Embryonic facial prominence (tissue), 1 donor: ENCODE data around the gene CHKA.
A peak's percentile ranks its signal among the peaks of the same experiment; 100 is the strongest.

Experiments used
- DNase-seq: peaks from one replicate; pipeline ENCODE4 v3.0.0-alpha.2; 2016; ENCODE audit errors: extremely low spot score

CHKA gene

DNA sequence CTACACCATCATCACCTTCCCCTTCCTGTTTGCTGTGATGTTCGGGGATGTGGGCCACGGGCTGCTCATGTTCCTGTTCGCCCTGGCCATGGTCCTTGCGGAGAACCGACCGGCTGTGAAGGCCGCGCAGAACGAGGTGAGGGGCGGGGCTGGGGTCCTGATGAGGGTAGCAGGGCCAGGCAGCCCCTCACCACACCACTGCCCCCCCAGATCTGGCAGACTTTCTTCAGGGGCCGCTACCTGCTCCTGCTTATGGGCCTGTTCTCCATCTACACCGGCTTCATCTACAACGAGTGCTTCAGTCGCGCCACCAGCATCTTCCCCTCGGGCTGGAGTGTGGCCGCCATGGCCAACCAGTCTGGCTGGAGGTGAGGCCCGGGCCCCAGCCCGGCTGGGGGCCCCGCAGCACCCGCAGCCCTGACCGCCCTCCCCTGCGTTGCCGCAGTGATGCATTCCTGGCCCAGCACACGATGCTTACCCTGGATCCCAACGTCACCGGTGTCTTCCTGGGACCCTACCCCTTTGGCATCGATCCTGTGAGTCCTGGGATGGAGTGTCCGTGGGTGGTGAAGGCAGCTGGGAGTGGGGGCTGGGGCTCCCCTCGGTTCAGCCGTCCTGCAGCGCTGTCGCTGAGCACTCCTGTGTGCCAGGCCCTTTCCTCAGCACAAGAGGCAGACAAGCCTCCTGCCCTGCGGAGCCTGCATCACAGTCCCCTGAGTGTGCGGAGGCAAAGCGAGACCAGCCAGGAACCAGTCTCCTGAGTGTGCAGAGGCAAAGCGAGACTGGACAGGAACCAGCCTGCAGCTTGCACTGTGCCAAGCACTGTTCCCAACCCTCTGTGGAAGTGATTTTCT, 73.5 kb downstream of the CHKA start:
- DNase-seq = no peak

DNA sequence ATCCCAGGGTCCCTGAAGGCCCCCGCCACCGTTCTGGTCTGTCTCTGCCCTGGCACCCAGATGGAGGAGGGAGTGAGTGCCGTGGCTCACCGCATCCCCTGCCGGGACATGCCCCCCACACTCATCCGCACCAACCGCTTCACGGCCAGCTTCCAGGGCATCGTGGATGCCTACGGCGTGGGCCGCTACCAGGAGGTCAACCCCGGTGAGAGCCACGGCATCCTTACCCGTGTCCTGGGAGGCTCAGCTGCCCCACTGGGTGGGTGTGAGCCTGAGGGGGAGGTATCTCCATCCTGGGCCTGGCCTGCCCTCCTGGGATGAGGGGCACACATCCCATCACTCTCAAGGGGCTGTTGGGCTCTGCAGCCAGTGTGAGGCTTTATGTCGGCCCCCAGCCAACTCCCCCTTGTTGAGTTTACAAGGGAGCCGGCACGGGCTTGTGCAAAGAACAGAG, 76.3 kb downstream of the CHKA start:
- DNase-seq = no peak

DNA sequence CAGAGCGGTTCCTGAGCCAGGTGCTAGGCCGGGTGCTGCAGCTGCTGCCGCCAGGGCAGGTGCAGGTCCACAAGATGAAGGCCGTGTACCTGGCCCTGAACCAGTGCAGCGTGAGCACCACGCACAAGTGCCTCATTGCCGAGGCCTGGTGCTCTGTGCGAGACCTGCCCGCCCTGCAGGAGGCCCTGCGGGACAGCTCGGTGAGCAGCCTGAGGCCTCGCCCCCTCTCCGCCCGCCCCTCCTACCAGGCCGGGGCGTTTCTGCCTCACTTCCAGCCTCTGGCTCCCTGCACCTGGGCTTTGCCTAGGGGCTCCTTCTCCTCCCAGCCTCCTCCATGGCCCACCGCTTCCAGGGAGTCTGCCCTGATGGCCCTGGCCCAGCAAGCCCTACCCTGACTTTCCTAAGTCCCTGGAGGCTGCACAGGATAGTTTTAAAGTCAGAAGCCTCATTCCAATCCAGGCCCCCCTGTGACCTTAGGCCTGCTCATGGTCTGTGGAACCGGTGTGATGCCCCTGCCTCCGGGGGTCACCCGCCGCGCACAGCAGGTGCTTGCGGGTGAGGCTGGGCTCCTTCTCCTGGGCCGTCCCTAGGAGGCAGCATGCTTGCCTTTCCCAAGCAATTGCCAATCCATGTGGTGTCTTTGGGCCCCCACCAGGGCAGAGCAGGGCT, 76.9 kb downstream of the CHKA start:
- no peak for DNase-seq

DNA sequence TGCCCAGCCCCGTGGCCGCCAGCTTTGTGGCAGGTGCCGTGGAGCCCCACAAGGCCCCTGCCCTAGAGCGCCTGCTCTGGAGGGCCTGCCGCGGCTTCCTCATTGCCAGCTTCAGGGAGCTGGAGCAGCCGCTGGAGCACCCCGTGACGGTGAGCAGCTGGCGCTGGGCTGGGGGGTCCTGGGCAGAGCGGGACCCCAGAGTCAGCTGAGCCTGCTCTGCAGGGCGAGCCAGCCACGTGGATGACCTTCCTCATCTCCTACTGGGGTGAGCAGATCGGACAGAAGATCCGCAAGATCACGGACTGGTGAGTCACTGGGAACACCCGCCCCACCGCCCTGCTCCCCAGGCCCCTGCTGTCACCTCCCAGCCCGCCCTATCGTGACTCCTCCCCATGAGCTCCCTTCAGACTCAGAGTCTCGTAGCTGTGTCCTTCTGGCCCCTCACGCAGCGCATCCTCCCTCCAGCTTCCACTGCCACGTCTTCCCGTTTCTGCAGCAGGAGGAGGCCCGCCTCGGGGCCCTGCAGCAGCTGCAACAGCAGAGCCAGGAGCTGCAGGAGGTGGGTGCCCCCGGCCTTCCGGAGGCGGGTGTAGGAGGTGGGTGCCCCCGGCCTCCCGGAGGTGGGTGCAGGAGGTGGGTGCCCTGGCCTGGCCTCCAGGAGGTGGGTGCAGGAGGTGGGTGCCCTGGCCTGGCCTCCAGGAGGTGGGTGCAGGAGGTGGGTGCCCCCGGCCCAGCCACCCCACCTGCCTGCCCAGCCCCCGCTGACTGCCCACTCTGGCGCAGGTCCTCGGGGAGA, 77.6 kb downstream of the CHKA start:
- DNase-seq = no peak

GRCh38 chr11:68043029-68043348, 78.2 kb downstream of the CHKA start:
- DNase-seq = no peak

DNA sequence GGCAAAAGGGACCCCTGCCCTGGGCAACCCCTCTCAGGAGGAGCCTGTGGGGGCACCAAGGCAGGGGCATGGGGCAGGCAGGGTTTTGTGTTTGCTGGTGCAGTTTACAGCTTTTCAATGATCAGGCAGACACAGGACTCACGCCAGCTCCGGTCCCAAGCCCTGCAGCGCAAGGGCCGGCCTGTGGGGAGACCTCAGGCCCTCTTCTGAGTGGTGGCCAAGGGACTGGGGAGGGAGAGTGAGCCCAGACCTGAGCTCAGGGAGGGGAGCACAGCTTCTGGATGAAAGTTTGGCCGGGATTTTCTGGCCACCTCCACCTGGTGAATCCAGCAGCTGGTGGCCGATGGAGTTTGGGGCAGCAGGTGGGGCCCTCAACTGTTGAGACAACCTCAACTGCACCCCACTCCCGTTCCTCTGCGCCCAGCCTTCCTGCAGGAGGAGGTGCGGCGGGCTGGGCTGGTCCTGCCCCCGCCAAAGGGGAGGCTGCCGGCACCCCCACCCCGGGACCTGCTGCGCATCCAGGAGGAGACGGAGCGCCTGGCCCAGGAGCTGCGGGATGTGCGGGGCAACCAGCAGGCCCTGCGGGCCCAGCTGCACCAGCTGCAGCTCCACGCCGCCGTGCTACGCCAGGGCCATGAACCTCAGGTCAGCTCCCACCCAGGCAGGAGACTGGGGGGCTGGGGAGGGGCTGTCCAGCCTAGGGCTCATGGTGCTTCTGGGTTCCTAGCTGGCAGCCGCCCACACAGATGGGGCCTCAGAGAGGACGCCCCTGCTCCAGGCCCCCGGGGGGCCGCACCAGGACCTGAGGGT, 78.8 kb downstream of the CHKA start:
- DNase-seq = no peak

DNA sequence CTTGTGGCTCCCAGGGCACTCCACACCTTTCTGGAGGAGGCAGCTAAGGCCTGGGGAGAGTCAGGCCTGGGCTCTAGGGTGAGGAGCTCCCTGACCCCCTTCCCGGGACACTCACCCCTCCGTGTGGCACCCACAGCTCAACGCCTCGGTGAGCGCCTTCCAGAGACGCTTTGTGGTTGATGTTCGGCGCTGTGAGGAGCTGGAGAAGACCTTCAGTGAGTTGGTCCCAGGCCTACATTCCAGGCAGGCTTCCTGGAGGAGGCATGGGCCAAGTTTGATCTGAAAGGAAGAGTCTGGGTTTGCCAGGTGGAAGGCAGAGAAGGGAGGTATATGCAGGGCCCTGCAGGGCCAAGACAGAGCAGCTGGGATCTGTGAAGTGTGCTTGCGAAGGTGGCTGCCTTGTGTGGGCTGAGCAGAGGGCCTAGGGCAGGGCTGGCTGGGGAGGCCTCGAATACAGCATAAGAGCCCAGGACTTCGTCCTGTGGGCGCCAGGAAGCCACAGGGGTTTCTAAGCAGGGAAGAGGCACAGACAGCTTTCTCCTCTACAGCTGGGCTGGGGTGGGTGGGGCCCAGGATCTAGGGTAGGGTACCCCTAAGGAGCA, 79.5 kb downstream of the CHKA start:
- DNase-seq = no peak

GRCh38 chr11:68040957-68041591, 80.1 kb downstream of the CHKA start:
- no peak for DNase-seq

GRCh38 chr11:68040101-68040956, 80.9 kb downstream of the CHKA start:
- peak; percentile 56 for DNase-seq

DNA sequence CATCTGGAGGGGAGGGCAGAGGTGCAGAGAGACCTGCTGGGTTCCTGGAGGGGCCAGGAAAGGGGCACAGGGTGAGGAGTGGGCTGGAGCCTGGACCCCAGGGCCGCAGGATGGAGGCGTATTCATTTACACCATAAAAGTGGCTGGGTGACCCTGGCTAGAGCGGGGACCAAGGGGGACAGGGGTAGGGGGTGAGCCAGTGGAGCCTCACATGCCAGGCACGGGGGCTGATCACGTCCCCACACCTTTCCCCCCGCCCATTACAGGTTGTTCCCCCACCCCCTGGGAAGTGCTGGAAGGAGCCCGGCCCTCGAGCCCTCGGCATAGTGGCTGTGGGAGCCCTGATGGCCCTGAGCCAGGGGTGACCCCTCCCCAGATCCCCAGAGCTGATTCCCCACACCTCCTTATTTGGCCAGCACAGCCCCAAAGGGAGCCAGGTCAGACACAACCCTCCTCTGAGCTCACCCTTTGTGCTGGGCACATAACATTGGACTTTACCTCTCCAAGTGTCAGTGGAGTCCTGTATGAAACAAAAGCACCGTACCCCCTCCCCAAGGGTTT, 81.6 kb downstream of the CHKA start:
- no peak for DNase-seq

DNA sequence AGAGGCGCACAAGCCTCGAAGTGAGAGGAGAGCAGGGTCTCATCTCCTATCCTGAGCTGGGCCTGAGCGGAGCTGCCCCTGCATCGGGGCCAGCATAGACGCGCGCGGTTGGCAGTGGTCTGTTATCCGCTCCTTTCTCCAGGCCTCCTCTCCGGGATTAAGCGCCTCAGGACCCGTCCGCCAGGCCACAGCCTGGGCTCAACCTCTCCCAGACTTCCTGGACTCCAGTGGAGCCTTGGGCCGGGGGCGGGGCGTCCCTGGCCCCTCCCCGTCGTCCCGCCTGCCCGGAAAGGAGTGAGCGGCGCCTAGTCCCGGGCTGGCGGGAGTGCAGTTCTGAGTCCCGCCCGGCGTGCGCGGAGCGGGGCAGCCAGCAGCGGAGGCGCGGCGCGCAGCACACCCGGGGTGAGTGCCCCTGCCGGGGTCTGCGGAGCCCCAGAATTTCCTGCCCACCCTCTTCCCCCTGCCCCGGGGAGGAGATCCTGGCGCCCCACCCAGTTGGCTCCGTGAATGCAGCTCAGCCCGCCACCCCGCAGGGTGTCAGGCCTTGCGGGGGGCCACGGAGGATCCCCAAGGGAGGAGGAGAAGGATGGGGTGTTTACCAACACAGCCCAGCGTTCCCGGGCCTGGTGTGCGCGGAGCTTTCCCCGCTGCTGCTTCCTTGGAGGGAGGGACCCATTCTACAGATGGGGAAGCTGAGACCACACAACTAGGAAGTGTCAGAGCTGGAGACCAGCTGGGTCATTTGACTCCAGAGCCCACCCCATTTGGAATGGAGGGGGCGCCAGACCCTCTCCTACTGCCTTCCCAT, 82.3 kb downstream of the CHKA start, which contains the start of gene TCIRG1:
TSS of gene TCIRG1 (plus strand) at position 308 of the 808 bp plus-strand sequence. CDS start 2,247 bp downstream, outside the sequence.
- DNase-seq = no peak

DNA sequence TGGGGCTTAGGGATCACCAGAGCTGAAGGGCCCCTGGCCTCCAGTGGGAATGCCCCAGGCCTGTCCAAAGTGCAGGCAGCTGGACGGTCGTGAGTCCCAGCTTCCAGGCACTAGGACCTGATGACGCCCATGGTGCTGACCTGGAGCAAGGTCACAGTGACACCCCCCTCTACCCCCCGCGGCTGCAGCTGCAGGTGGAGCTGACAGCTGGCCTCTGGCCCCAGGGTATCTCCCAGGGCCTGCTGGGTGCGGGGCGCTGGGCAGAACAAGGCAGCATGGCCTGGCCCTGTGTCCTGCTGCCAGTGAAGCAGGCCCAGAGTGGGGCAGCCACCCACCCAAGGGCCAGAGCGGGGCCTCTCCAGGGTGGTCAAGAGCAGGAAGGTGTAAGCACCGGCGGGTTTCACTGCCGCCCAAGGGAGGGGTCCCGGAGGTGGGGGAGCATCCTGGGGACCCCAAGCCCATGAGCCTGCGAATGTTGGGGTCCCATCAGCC, 82.9 kb downstream of the CHKA start:
- no peak for DNase-seq

GRCh38 chr11:68037411-68038225, 83.6 kb downstream of the CHKA start:
- no peak for DNase-seq

- DNase-seq = no peak
Measured at GRCh38 chr11:68036717-68037239, 84.4 kb downstream of the CHKA start.

- no peak for DNase-seq
Measured at GRCh38 chr11:68036141-68036716, 85.0 kb downstream of the CHKA start.

GRCh38 chr11:68035266-68035876, 85.8 kb downstream of the CHKA start:
- DNase-seq = no peak
